ENCODE measurements around the gene ADAMTS8.

GRCh38 chr11:130464291-130464812 lies 35.9 kb upstream of the ADAMTS8 start:
- TF ChIP-seq POLR2A (IDR thresholded peaks at IDR 0.05) (no peak), CTCF (IDR thresholded peaks at IDR 0.05) (no peak), POLR2AphosphoS5 (IDR thresholded peaks at IDR 0.05; ENCODE audit: insufficient read depth in 1 of 2, low read depth in 1 of 2) (no peak)

All from vagina (tissue), 2 donors.